ENCODE data around the gene ADAMTS18.

Gene ADAMTS18

GRCh38 chr16:77331043-77331442 lies 103.8 kb downstream of the ADAMTS18 start:
- no peak for DNase-seq (ENCODE audit: low read depth in 2 of 3, low spot score in 2 of 3)

GRCh38 chr16:77330332-77331042 lies 104.3 kb downstream of the ADAMTS18 start:
- no peak for DNase-seq (ENCODE audit: low read depth in 2 of 3, low spot score in 2 of 3)

GRCh38 chr16:77328768-77329167 lies 106.1 kb downstream of the ADAMTS18 start:
- DNase-seq (ENCODE audit: low read depth in 2 of 3, low spot score in 2 of 3), result no peak

- no peak for DNase-seq (ENCODE audit: low read depth in 2 of 3, low spot score in 2 of 3)
Observed at GRCh38 chr16:77328274-77328673, 106.6 kb downstream of the ADAMTS18 start.

- DNase-seq (ENCODE audit: low read depth in 2 of 3, low spot score in 2 of 3), result no peak
Observed at GRCh38 chr16:77327717-77328116, 107.1 kb downstream of the ADAMTS18 start.

GRCh38 chr16:77324729-77325128 lies 110.1 kb downstream of the ADAMTS18 start:
- no peak for DNase-seq (ENCODE audit: low read depth in 2 of 3, low spot score in 2 of 3)

GRCh38 chr16:77323695-77324094 lies 111.1 kb downstream of the ADAMTS18 start:
- DNase-seq (ENCODE audit: low read depth in 2 of 3, low spot score in 2 of 3), result no peak

DNA sequence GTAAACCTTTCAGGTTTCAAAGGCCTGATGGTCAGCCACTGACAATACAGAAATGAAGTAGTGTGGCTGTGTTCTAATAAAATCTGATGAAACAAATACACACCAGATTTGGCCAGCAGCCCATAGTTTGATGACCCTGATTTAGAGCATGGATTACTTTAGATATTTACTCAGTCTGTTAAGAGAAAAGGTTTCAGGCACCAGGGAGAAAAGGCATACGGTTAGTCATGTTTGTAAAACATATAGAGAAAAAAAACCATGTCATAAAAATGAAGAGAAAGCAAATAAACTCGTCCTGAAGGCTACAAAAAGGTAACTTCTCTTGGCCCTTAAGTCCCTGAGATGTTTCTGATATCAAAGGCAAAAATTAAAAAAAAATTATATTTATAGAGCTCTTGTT lies 112.1 kb downstream of the ADAMTS18 start:
- DNase-seq (ENCODE audit: low read depth in 2 of 3, low spot score in 2 of 3), result no peak

DNA sequence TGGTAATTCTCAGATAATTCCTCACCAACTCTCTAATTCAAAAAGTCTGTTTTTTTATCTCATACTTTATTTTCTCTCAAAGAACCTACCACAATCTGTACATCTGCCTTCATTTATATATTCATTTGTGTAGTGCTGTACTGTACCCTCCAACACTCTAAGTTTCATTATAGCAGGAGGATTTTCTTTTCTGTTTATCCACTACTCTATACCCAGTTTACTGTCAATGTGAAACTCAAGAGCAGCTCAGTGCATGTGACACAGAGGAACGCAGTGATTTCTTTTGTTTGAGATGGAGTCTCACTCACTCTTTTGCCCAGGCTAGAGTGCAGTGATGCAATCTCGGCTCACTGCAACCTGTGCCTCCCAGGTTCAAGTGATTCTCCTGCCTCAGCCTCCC lies 117.8 kb downstream of the ADAMTS18 start:
- no peak for DNase-seq (ENCODE audit: low read depth in 2 of 3, low spot score in 2 of 3)

- DNase-seq (ENCODE audit: low read depth in 2 of 3, low spot score in 2 of 3), result no peak
Observed at GRCh38 chr16:77310877-77311276, 124.0 kb downstream of the ADAMTS18 start.

DNA sequence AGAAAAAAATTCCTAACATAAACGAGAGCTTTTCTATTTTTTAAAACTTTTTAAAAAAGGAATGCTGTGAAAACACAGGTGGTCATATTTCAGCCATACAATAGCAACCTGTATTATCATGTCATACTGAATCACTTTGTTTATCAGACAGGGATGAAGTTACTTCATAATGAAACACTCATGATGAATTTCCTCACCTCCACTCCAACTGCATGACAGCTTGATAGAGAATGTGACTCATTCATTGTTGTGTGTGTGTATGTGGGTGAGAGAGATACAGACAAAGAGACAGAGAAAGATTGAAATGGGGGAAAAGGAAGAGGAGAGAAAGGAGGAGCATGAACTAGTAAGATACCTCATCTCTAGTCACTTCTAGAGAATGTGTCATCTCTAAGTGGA lies 126.7 kb downstream of the ADAMTS18 start:
- DNase-seq (ENCODE audit: low read depth in 2 of 3, low spot score in 2 of 3), result no peak

DNA sequence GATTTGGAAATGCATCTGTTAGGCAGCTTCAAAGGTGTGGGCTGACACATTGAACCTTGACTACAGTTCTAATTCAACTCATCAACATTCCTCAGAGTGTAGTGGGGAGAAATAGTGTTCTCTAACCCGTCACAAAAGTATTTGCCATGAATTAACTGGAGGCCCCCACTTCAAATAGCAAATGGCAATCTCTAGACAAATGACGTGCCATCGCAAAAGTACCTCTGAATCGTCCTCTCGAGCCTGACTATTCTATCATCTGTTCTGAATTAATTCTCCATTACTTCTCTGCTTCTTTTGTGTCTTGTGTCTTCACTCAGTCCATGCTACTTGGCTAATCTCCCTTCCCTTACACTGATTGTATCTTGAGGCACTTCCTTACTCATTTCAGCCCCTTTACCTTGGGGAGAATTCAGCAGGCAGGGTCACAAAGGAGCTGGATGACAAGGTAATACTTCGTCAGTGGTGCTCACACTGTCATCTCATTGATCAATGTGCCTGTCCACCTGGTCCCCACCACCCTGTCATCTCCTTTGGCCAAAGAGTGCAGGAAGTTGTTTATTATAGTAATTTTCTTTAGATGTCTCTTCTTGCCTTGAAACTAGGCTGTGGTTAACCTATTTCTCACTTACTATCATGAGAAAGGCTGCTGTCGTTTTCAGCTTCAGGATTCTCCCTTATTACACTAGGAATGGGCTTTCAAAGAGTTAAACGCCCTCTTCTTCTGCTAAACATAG lies 127.2 kb downstream of the ADAMTS18 start:
- no peak for DNase-seq (ENCODE audit: low read depth in 2 of 3, low spot score in 2 of 3)

DNA sequence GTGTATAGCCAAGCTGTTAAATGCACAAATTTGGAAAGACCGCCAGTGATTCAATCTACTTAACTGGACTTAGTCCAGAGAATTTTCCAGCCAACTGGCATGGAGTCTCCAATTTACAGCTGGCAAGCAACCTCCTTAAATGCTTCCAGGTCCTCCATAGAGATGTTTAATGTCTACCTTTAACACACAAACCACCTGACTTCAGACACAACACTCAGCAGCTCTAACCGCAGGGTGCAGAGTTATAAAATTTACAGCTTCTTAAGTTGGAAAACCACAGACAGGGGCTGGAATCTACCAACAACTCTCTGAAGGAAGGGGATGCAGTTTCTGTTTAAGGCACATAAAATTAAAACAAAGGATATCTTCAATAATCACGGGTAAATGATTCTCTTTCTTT lies 128.8 kb downstream of the ADAMTS18 start:
- DNase-seq (ENCODE audit: low read depth in 2 of 3, low spot score in 2 of 3), result no peak

GRCh38 chr16:77304877-77305276 lies 130.0 kb downstream of the ADAMTS18 start:
- no peak for DNase-seq (ENCODE audit: low read depth in 2 of 3, low spot score in 2 of 3)

DNA sequence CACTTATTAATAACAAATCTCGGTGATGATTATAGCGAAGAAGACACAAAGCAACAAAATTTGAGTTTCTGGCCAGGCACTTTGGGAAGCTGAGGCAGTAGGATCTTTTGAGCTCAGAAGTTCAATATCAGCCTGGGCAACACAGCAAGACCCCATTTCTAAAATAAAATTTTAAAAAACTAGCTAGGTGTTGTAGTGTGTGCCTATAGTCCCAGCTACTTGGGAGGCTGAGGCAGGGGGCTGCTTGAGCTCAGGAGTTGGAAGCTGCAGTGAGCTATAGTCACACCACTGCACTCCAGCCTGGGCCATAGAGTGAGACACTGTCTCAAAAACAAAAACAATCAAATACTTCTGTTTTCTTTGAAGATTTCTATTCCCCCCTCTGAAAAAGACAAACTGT lies 130.7 kb downstream of the ADAMTS18 start:
- no peak for DNase-seq (ENCODE audit: low read depth in 2 of 3, low spot score in 2 of 3)

- no peak for DNase-seq (ENCODE audit: low read depth in 2 of 3, low spot score in 2 of 3)
Observed at GRCh38 chr16:77302674-77303073, 132.2 kb downstream of the ADAMTS18 start.

GRCh38 chr16:77302249-77302648 lies 132.6 kb downstream of the ADAMTS18 start:
- DNase-seq (ENCODE audit: low read depth in 2 of 3, low spot score in 2 of 3), result no peak

DNA sequence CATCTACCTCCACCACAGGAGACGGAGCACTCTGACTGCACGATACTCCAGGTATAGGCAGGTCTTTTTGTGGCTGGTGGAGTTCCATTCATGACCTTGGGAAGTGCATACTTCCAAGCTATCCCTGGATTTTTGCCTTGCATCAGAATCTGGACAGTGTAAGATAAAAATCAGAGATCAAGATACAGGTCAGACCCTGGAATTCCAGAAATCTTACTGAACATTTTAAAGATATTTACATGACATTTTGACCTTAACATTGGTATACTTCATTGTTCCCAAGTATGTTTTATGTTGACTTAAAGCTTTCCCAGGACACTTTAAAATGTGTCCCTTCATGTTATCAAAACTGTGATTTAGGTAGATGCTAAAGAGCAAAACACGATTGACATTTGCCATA lies 134.6 kb downstream of the ADAMTS18 start:
- no peak for DNase-seq (ENCODE audit: low read depth in 2 of 3, low spot score in 2 of 3)

DNA sequence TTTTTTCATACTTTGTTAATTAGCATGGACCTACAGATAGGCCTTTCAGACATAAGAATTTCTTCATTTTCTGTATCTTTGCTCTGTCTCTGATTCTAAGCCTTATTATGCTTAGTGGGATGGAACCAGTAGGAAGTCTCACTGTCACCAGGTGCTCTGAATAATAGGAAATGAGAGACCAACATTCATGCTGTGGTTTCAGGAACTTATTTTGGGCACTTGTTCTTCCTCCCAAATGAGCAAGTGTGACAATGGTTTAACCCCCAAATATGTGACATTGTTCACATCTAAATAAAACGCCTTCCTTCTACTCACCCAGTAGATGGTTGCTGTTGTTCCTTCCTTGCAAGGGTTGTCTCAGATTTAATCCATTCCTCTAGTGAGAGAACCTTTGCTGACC lies 135.4 kb downstream of the ADAMTS18 start:
- DNase-seq (ENCODE audit: low read depth in 2 of 3, low spot score in 2 of 3), result no peak

GRCh38 chr16:77298418-77299360 lies 136.1 kb downstream of the ADAMTS18 start:
- DNase-seq (ENCODE audit: low read depth in 2 of 3, low spot score in 2 of 3), result no peak

- no peak for DNase-seq (ENCODE audit: low read depth in 2 of 3, low spot score in 2 of 3)
Observed at GRCh38 chr16:77297996-77298395, 136.8 kb downstream of the ADAMTS18 start.

GRCh38 chr16:77295896-77296295 lies 138.9 kb downstream of the ADAMTS18 start:
- DNase-seq (ENCODE audit: low read depth in 2 of 3, low spot score in 2 of 3), result no peak

All from activated CD8-positive, alpha-beta memory T cell treated with anti-CD3 and anti-CD28 coated beads for 48 hours (primary cell).